H9 (cell line): ENCODE measurements around the gene CDK14. TPM values are rescaled to one million over a fixed set of nuclear protein-coding genes. Genes with fewer than 3 reads are reported as not detected.

ENCODE experiments used
- DNase-seq: peaks from one replicate; pipeline ENCODE4 v3.0.0-alpha.2; 2017
- H2AFZ ChIP-seq: one replicate; pipeline ENCODE4 v1.6.1; 2013; ENCODE audit warnings: mild to moderate bottlenecking, low read length, control low read depth, moderate library complexity
- H2AK5ac ChIP-seq: 2 replicates; pipeline ENCODE4 v1.6.1; 2013; ENCODE audit warnings: low read length, control low read depth, mixed read lengths; ENCODE audit not compliant: insufficient read length
- H2BK120ac ChIP-seq: one replicate; pipeline ENCODE4 v1.6.1; 2013; ENCODE audit warnings: low read depth, mild to moderate bottlenecking, low read length, control low read depth, inconsistent platforms; ENCODE audit not compliant: poor library complexity, severe bottlenecking
- H2BK12ac ChIP-seq: 2 replicates; pipeline ENCODE4 v1.6.1; 2013; ENCODE audit warnings: low read length, control low read depth, mixed read lengths, low read depth; ENCODE audit not compliant: insufficient read length
- H2BK15ac ChIP-seq: 2 replicates; pipeline ENCODE4 v1.6.1; 2013; ENCODE audit warnings: low read depth, low read length, control low read depth
- H2BK20ac ChIP-seq: one replicate; pipeline ENCODE4 v1.6.1; 2013; ENCODE audit warnings: low read depth, mild to moderate bottlenecking, low read length, control low read depth, inconsistent platforms; ENCODE audit not compliant: poor library complexity, severe bottlenecking
- H2BK5ac ChIP-seq: 2 replicates; pipeline ENCODE4 v1.6.1; 2013; ENCODE audit warnings: low read length, control low read depth, mixed read lengths; ENCODE audit not compliant: insufficient read length
- H3K14ac ChIP-seq: 2 replicates; pipeline ENCODE4 v1.6.1; 2013; ENCODE audit warnings: low read length, control low read depth; ENCODE audit not compliant: insufficient read depth
- H3K18ac ChIP-seq: 2 replicates; pipeline ENCODE4 v1.6.1; 2013; ENCODE audit warnings: low read depth, mild to moderate bottlenecking, mixed read lengths, low read length, control low read depth; ENCODE audit not compliant: insufficient read length
- H3K23ac ChIP-seq: 2 replicates; pipeline ENCODE4 v1.6.1; 2013; ENCODE audit warnings: low read length, control low read depth, mixed read lengths, low read depth; ENCODE audit not compliant: insufficient read length
- H3K23me2 ChIP-seq: 2 replicates; pipeline ENCODE4 v1.6.1; 2013; ENCODE audit warnings: low read depth, mild to moderate bottlenecking, mixed read lengths, low read length, control low read depth; ENCODE audit not compliant: insufficient read length, poor library complexity, severe bottlenecking
- H3K27ac ChIP-seq: 2 replicates; pipeline ENCODE4 v1.5.1; 2013; ENCODE audit warnings: low read length, control low read depth, mixed read lengths, low read depth; ENCODE audit not compliant: insufficient read length
- H3K27me3 ChIP-seq: 2 replicates; pipeline ENCODE4 v1.6.1; 2013; ENCODE audit warnings: low read length, control low read depth, inconsistent platforms; ENCODE audit not compliant: insufficient read depth
- H3K4ac ChIP-seq: 2 replicates; pipeline ENCODE4 v1.6.1; 2013; ENCODE audit warnings: low read depth, mild to moderate bottlenecking, control low read depth, inconsistent platforms, low read length, moderate library complexity
- H3K4me1 ChIP-seq: 2 replicates; pipeline ENCODE4 v1.6.1; 2013; ENCODE audit warnings: low read length, control low read depth, inconsistent platforms; ENCODE audit not compliant: insufficient read depth
- H3K4me2 ChIP-seq: 2 replicates; pipeline ENCODE4 v1.6.1; 2013; ENCODE audit warnings: low read length, control low read depth, mixed read lengths; ENCODE audit not compliant: insufficient read length, insufficient read depth
- H3K56ac ChIP-seq: 2 replicates; pipeline ENCODE4 v1.6.1; 2013; ENCODE audit warnings: low read depth, mild to moderate bottlenecking, mixed read lengths, low read length, control low read depth; ENCODE audit not compliant: insufficient read length
- H3K79me1 ChIP-seq: 2 replicates; pipeline ENCODE4 v1.6.1; 2013; ENCODE audit warnings: low read depth, mild to moderate bottlenecking, moderate library complexity, low read length, control low read depth, inconsistent platforms; ENCODE audit not compliant: insufficient read depth, poor library complexity, severe bottlenecking
- H3K79me2 ChIP-seq: 2 replicates; pipeline ENCODE4 v1.6.1; 2013; ENCODE audit warnings: low read length, control low read depth, inconsistent platforms; ENCODE audit not compliant: insufficient read depth
- H3K9ac ChIP-seq: 2 replicates; pipeline ENCODE4 v1.6.1; 2013; ENCODE audit warnings: low read length, control low read depth, mixed read lengths; ENCODE audit not compliant: insufficient read length; ENCODE audit errors: extremely low read depth
- H3K9me3 ChIP-seq: one replicate; pipeline ENCODE4 v1.6.1; 2013; ENCODE audit warnings: low read depth, low read length, inconsistent platforms; ENCODE audit not compliant: control insufficient read depth
- H3T11ph ChIP-seq: one replicate; pipeline ENCODE4 v1.6.1; 2013; ENCODE audit warnings: mild to moderate bottlenecking, low read length, control low read depth, inconsistent platforms
- H4K20me1 ChIP-seq: one replicate; pipeline ENCODE4 v1.6.1; 2013; ENCODE audit not compliant: control insufficient read depth, insufficient read length, insufficient read depth
- H4K5ac ChIP-seq: 2 replicates; pipeline ENCODE4 v1.6.1; 2013; ENCODE audit warnings: low read depth, mild to moderate bottlenecking, mixed read lengths, low read length, control low read depth; ENCODE audit not compliant: insufficient read length
- H4K8ac ChIP-seq: replicated peaks from 2 replicates; pipeline ENCODE4 v1.6.1; 2013; ENCODE audit warnings: low read length, control low read depth, mixed read lengths, low read depth; ENCODE audit not compliant: insufficient read length
- H4K91ac ChIP-seq: 2 replicates; pipeline ENCODE4 v1.6.1; 2013; ENCODE audit warnings: low read depth, mild to moderate bottlenecking, moderate library complexity, mixed read lengths, low read length, control low read depth; ENCODE audit not compliant: insufficient read length
- H3K27ac Mint-ChIP-seq, 3 experiments: 2 replicates in 2 of 3; 3 replicates in 1 of 3; pipeline ENCODE4 v1.8.0; 2020 to 2021; ENCODE audit warnings: mixed read lengths in 3 of 3, mild to moderate bottlenecking in 1 of 3, moderate library complexity in 1 of 3
- H3K27me3 Mint-ChIP-seq: 2 replicates; pipeline ENCODE4 v1.8.0; 2021; ENCODE audit warnings: low read depth, mild to moderate bottlenecking, moderate library complexity, mixed read lengths
- H3K36me3 Mint-ChIP-seq, 3 experiments: 2 replicates in 2 of 3; 3 replicates in 1 of 3; pipeline ENCODE4 v1.8.0; 2020 to 2021; ENCODE audit warnings: low read depth in 3 of 3, mixed read lengths in 3 of 3; ENCODE audit not compliant: insufficient read depth in 1 of 3
- H3K4me1 Mint-ChIP-seq, 2 experiments: 2 replicates each; pipeline ENCODE4 v1.8.0; 2020; ENCODE audit warnings: mixed read lengths in 2 of 2
- H3K4me3 Mint-ChIP-seq, 2 experiments: 2 replicates in 1 of 2; 3 replicates in 1 of 2; pipeline ENCODE4 v1.8.0; 2020 to 2021; ENCODE audit warnings: mild to moderate bottlenecking in 2 of 2, mixed read lengths in 2 of 2, moderate library complexity in 1 of 2
- H3K9me3 Mint-ChIP-seq, 2 experiments: 2 replicates in 1 of 2; 3 replicates in 1 of 2; pipeline ENCODE4 v1.8.0; 2020; ENCODE audit warnings: mild to moderate bottlenecking in 2 of 2, mixed read lengths in 2 of 2, moderate library complexity in 1 of 2
- CTCF ChIP-seq: fragments of 200-600 bp; sonication (generic); conservative IDR thresholded peaks from 3 replicates; pipeline ENCODE4 v1.8.0; 2021; ENCODE audit warnings: antibody characterized with exemption, mild to moderate bottlenecking
- WGBS: extraction: QIAGEN DNeasy Blood & Tissue Kit; methylation state at CpG from one replicate; pipeline ENCODE4 v1.1.7; 2013; ENCODE audit warnings: missing lambda C conversion rate, low lambda C conversion rate, mixed read lengths; ENCODE audit not compliant: insufficient read length; ENCODE audit errors: extremely low coverage; 5-methylcytosine and 5-hydroxymethylcytosine counted together
- total RNA-seq: library from RNA; stranded (reverse); gene quantifications from 2 replicates; pipeline ENCODE4 v1.2.1, GENCODE V29; 2021

Gene CDK14
- total RNA-seq, 1 experiment from 2014 or later = 23.9 TPM

GRCh38 chr7:91045606-91046005 is 449.5 kb downstream of the CDK14 start:
- H4K20me1 ChIP-seq = no peaks in the 10 kb centered on the region
- H3K27ac Mint-ChIP-seq = no peak overlapping the region
- H3T11ph ChIP-seq = no peak overlapping the region
- H3K27ac ChIP-seq = no peak overlapping the region
- H3K23me2 ChIP-seq = no peaks in the 10 kb centered on the region
- no peaks in the 10 kb centered on the region for H3K79me1 ChIP-seq
- no peak overlapping the region for H3K14ac ChIP-seq
- H3K27me3 Mint-ChIP-seq = peaks cover 19% of the 10 kb centered on the region
- H3K9me3 Mint-ChIP-seq = no peaks in the 10 kb centered on the region
- no peak overlapping the region for H3K4me3 Mint-ChIP-seq
- peaks cover 37 to 40% of the 10 kb centered on the region in 2 experiments for H3K4me1 Mint-ChIP-seq
- H3K4me2 ChIP-seq = no peak overlapping the region
- no peak overlapping the region for H3K56ac ChIP-seq
- H2BK15ac ChIP-seq = no peak overlapping the region
- H3K27me3 ChIP-seq = peaks cover under 1% of the 10 kb centered on the region; the same call in 1 of the 2 replicates
- no peak for TF ChIP-seq CTCF
- no peak overlapping the region for H2BK120ac ChIP-seq
- H3K4ac ChIP-seq = no peak overlapping the region
- H3K4me1 ChIP-seq = peaks cover 15% of the 10 kb centered on the region; the same call in 1 of the 2 replicates
- no peak overlapping the region for H2BK5ac ChIP-seq
- no peak overlapping the region for H2BK12ac ChIP-seq
- H3K9me3 ChIP-seq = no peaks in the 10 kb centered on the region
- no peak overlapping the region for H2AFZ ChIP-seq
- no peak for DNase-seq
- H4K8ac ChIP-seq = no peak overlapping the region
- no peak overlapping the region for H4K91ac ChIP-seq
- H2BK20ac ChIP-seq = no peak overlapping the region
- no CpG with 5 or more reads among the region's 1 CpG for WGBS
- no peak overlapping the region for H3K18ac ChIP-seq
- H2AK5ac ChIP-seq = no peak overlapping the region
- no peaks in the 10 kb centered on the region for H3K79me2 ChIP-seq
- no peak overlapping the region for H4K5ac ChIP-seq
- H3K36me3 Mint-ChIP-seq = no peaks in the 10 kb centered on the region
- H3K9ac ChIP-seq = no peak overlapping the region
- no peak overlapping the region for H3K23ac ChIP-seq
